Thyroid gland (tissue), 4 donors: ENCODE data around the gene ABCA4.

Experiments
- POLR2A ChIP-seq, 2 donors: fragments of 450-650 bp; IDR thresholded peaks; one replicate each; pipeline ENCODE4 v1.6.1; 2017; ENCODE audit warnings: antibody characterized with exemption in 2 of 2, mild to moderate bottlenecking in 2 of 2, moderate library complexity in 1 of 2
- TF ChIP-seq, protein P1 (sequence below), 6 experiments: fragments of 200-600 bp in 3 of 6; fragments of 450-650 bp in 3 of 6; sonication (generic) in 3 of 6; IDR thresholded peaks; one replicate each; pipeline ENCODE4 v1.5.1; 2016 to 2019; ENCODE audit warnings: antibody characterized with exemption in 6 of 6, mild to moderate bottlenecking in 2 of 6, inconsistent platforms in 1 of 6, moderate library complexity in 1 of 6

DNA sequence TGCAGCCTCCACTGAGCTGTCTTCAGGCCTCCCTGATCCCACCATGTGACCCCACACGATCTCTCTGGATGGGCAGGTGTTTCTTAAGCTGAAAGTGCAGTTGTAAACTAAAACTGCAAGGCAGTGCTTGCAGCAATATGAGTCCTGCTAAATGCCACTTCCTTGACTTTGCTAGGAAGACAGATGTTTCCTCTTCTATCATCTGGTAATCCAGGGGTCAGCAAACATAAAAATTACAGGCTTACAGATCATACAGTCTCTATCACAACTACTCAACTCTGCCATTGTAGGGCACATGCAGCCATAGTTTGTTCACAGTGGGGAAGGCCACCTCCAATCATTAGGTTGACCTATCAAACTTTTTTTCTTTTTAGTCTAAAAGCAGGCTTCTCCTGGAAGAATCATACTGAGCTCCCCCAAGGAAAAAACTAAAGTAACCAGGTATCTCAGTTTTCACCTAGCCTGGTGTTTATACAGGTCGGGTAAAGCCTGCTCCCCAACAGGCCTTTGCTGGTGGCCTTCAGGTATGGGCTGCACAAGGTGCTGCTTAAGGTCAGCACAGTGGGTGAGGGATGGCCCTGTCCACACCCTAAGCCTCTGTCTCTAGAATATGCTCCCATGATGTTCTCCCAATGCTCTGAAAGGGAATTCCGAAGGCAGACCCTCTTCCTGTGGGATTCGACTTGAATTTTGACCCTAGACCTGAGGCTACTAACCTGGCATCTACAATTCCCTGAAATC lies 10.8 kb downstream of the ABCA4 start:
- TF ChIP-seq, protein P1, sequence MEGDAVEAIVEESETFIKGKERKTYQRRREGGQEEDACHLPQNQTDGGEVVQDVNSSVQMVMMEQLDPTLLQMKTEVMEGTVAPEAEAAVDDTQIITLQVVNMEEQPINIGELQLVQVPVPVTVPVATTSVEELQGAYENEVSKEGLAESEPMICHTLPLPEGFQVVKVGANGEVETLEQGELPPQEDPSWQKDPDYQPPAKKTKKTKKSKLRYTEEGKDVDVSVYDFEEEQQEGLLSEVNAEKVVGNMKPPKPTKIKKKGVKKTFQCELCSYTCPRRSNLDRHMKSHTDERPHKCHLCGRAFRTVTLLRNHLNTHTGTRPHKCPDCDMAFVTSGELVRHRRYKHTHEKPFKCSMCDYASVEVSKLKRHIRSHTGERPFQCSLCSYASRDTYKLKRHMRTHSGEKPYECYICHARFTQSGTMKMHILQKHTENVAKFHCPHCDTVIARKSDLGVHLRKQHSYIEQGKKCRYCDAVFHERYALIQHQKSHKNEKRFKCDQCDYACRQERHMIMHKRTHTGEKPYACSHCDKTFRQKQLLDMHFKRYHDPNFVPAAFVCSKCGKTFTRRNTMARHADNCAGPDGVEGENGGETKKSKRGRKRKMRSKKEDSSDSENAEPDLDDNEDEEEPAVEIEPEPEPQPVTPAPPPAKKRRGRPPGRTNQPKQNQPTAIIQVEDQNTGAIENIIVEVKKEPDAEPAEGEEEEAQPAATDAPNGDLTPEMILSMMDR (IDR thresholded peaks at IDR 0.05) = no peak
- TF ChIP-seq POLR2A (IDR thresholded peaks at IDR 0.05) = no peak
